Hematopoietic multipotent progenitor cell treated with erythropoietin and hydrocortisone succinate and interleukin-3 and kit ligand, for 6 days (in vitro differentiated cells): ENCODE data around the gene EFHB.
A peak's percentile ranks its signal among the peaks of the same experiment; 100 is the strongest.
"Not testable (repeated sequence)": the region's sequence is repeated elsewhere in the genome, so short reads cannot be mapped to it uniquely, and the experiment has no call there.

Source experiments
- DNase-seq: peaks from one replicate; pipeline ENCODE4 v3.0.0-alpha.2; 2015

The EFHB gene

GRCh38 chr3:19920401-19921080 is 13.5 kb downstream of the EFHB start:
- DNase-seq = no peak

DNA sequence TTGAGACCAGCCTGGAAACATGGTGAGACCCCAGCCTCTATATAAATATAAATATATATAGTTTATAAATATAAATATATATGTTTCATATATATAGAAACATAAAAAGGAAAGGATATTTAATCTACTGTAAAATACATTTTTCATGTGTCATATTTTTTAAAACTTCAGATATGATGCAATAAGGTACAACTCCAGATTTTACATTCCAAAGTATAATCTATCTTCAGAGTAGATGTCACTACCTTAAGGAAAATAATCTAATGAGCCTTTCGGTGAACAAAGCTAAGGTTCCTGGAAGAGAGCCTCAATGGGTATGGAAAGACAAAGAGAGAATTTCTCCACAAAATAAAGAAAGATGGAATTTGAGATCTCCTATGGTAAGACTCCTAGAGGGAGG is 16.9 kb downstream of the EFHB start:
- no peak for DNase-seq

DNA sequence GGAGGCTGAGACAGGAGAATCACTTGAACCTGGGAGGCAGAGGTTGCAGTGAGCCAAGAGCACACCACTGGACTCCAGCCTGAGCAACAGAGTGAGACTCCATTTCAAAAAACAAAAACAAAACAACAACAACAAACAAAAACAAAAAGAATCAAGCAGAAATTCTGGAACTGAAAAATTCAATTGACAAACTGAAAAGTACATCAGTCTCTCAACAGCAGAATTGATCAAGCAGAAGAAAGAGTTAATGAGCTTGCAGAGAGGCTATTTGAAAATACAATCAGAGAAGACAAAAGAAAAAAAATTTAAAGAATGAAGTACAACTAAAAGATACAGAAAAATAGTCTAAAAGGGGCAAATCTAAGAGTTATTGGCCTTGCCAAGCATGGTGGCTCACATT is 22.6 kb downstream of the EFHB start:
- DNase-seq = no peak

- no peak for DNase-seq
These were observed 26.5 kb downstream of the EFHB start for GRCh38 chr3:19907523-19907922.

DNA sequence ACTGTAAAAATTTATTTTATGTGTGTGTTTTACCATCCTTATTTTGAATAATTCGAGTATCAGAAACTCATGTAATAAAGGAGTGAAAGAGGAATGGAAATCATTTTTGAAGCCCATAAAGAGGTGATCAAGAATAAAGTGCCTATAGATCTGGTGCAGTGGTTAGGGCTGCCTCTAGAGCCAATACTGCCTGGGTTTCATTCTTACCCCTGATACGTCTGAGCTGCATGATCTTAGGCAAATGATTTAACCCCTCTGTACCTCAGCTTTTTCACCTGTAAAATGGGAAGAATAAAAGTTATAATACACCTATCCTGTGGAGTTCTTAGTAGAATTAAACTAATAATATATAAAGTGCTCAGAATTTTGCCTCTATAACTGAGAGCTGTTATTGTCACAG is 30.4 kb downstream of the EFHB start:
- DNase-seq = no peak

DNA sequence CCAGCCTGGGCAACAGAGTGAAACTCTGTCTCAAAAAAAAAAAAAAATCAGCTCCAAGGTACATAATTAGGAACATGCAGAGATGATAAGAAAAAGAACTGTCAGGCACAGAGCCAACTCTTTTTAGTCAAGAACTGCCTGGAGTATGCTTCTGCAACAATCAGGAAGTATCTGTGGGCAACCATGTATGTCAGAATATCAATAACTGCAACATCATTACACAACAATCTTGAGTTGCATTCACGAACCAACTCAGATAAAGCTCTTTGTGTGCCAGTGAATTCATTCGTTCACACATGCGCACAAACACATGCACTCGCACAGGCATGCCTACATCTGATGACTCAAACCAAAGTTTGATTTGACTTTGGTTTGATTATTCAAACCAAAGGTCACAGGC is 32.1 kb downstream of the EFHB start:
- peak; percentile 88 for DNase-seq

GRCh38 chr3:19901337-19901736 is 32.7 kb downstream of the EFHB start:
- peak; percentile 20 for DNase-seq

DNA sequence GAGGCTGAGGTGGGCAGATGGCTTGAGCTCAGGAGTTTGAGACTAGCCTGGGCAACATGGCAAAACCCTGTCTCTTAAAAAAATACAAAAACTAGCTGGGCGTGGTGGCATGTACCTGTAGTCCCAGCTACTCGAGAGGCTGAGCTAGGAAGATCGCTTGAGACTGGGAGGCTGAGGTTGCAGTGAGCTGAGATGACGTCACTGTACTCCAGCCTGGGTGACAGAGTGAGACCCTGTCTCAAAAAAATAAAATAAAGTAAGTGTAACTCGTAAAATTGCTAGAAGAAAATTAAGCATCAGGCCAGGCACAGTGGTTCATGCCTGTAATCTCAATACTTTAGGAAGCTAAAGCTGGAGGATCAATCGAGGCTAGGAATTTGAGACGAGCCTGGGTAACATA is 34.2 kb downstream of the EFHB start:
- not testable (repeated sequence) for DNase-seq

DNA sequence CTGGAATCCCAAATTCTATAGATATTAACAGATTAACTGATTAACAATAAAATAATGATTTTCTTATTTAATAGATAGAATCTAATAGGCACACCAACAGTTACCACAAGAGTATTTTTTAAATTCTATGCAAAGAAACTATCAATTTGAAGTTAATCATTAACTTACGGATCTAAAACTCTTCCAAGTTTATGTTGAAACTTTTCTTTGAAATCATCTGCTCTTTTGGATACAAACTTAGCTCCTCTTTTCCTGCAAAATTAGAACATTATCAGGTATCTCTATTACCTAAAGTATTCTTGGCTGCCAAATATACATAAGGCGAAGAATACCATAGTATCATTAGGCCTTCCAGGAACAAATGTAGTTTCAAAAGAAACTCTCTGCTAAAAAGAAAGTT is 34.8 kb downstream of the EFHB start:
- DNase-seq = no peak

- no peak for DNase-seq
These were observed 35.3 kb downstream of the EFHB start for GRCh38 chr3:19898721-19899120.

GRCh38 chr3:19891740-19892139 is 42.3 kb downstream of the EFHB start:
- DNase-seq = no peak

DNA sequence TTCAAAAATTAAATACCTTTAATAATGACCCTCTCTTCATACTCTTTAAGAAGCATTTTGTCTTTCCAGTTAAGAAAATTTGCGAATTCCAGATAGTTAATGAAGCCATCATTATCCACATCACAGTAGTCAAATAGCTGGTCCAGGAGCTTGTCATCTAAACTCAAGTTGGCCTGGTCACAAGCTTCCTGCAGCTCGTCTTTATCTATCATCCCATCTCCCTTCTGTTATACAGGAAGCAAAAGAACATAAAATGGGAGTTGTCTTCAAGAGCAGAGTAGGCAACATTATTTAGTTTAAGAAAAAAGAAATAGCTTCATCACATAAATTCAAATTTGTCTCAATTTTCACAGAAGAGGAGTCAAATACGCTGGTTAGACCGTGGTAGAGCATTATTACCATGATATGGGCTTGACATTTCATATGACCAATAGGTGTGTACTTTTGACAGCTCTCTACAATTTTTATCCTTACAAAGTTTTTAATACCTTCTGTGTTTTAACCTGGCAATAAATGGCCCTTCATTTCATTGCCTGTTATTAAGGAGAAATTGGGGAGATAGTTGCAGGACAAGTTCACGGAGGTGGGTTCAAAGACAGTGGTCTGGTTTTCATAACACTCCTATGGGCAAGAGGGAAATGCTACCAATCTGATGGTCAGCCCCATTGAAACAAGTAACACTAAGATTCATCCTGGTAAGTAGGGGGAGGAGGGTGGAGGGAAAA is 45.4 kb downstream of the EFHB start:
- no peak for DNase-seq

DNA sequence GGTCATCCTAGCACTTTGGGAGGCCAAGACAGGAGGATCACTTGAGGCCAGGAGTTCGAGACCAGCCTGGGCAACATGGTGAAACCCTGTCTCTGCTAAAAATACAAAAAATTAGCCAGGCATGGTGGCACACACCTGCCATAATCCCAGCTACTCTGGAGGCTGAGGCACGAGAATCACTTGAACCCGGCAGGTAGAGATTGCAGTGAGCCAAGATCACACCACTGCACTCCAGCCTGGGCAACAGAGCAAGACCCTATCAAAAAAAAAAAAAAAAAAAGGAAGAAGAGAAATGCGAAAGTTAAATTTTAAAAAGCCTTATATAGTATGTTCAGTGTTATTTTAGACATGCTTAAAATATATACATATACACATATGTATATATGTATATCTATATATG is 46.9 kb downstream of the EFHB start:
- DNase-seq = not testable (repeated sequence)

- no peak for DNase-seq
These were observed 47.6 kb downstream of the EFHB start for GRCh38 chr3:19886404-19886803.

- DNase-seq = peak; percentile 92
These were observed 48.5 kb downstream of the EFHB start for GRCh38 chr3:19885468-19885867.

- no peak for DNase-seq
These were observed 52.2 kb downstream of the EFHB start for GRCh38 chr3:19881852-19882251.

DNA sequence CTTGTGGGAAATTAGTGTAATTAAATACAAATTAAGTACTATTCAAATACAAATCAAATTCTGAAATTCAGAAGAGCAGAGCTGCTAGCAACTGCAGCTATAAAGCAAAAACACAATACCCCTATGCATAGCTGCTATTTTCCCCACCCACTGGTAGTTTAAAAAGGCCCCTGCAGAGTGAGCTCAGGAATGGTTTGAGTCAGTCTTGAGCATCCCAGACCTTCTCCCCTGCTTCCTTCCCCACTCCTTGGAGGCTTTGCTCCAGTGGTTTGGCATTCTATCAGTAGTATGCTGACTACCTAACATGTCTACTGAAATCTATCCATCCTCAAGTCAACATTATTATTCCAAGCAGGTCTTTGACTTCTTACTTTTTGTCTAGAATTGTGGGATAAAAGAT is 53.0 kb downstream of the EFHB start:
- DNase-seq = no peak

GRCh38 chr3:19877656-19878055 is 56.4 kb downstream of the EFHB start:
- DNase-seq = no peak

DNA sequence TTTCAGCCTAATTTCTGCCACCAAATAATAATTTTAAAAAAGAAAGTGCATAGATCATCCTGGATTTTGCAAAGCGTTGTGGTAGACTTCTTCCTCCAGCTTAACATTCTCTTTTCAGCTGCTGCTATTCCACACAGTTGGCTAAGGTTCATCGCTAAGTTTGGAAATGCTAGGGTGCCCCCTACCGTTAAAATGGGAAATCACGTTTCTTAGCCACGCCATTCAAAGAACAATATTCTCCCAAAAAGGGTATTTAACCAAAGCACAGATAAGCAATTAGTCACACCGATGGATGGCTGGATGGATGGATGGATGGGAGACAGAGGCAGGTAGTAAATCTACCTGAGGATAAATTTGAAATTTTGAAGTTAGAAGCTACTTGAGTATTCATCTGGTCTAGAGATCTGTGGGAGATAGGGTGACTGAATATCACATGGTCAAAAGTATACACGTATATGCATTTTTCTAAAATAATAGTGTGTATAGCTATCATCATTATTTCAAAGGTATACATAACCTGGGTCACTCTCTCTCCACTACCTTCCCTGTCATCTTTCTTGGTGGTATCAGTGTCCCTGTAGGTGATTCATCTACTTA is 67.2 kb downstream of the EFHB start:
- DNase-seq = peak; percentile 79

GRCh38 chr3:19855318-19855717 is 78.7 kb downstream of the EFHB start:
- DNase-seq = not testable (repeated sequence)

DNA sequence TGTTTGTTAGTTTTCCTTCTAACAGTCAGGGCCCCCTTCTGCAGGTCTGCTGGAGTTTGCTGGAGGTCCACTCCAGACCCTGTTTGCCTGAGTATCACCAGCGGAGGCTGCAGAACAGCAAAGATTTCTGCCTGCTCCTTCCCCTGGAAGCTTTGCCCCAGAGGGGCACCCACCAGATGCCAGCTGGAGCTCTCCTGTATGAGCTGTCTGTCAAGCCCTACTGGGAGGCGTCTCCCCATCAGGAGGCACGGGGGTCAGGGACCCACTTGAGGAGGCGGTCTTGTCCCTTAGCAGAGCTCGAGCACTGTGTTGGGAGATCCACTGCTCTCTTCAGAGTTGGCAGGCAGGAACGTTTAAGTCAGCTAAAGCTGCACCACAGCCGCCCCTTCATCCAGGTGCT is 87.4 kb downstream of the EFHB start:
- DNase-seq = not testable (repeated sequence)
